B cell (primary cell): ENCODE measurements around the gene NPAS4.
"Not testable (repeated sequence)": the region's sequence is repeated elsewhere in the genome, so short reads cannot be mapped to it uniquely, and the experiment has no call there.

Experiments used
- EZH2 ChIP-seq: IDR thresholded peaks from 2 replicates; pipeline ENCODE4 v1.6.1; 2012; ENCODE audit warnings: borderline replicate concordance, low read depth, mild to moderate bottlenecking, moderate library complexity, low read length; ENCODE audit not compliant: insufficient read depth, poor library complexity, severe bottlenecking
- TF ChIP-seq, protein P1 (sequence below): fragments of 200-600 bp; IDR thresholded peaks from one replicate; pipeline ENCODE4 v1.8.0; 2022; ENCODE audit warnings: antibody characterized with exemption, mild to moderate bottlenecking

DNA sequence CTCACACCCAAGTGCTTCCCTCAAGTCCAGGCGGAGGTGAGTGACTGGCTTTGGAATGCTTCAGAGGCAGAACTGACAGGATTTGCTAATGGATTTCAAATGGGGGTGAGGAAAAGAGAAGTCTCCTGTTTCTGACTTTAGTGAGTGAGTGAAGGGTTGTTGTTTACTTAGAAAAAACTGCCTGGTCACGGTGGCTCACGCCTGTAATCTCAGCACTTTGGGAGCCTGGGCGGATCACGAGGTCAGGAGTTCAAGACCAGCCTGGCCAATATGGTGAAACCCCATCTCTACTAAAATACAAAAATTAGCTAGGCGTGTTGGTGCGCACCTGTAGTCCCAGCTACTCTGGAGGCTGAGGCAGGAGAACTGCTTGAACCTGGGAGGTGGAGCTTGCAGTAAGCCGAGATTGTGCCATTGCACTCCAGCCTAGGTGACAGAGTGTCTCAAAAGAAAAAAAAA, 11.1 kb downstream of the NPAS4 start:
- TF ChIP-seq, protein P1, sequence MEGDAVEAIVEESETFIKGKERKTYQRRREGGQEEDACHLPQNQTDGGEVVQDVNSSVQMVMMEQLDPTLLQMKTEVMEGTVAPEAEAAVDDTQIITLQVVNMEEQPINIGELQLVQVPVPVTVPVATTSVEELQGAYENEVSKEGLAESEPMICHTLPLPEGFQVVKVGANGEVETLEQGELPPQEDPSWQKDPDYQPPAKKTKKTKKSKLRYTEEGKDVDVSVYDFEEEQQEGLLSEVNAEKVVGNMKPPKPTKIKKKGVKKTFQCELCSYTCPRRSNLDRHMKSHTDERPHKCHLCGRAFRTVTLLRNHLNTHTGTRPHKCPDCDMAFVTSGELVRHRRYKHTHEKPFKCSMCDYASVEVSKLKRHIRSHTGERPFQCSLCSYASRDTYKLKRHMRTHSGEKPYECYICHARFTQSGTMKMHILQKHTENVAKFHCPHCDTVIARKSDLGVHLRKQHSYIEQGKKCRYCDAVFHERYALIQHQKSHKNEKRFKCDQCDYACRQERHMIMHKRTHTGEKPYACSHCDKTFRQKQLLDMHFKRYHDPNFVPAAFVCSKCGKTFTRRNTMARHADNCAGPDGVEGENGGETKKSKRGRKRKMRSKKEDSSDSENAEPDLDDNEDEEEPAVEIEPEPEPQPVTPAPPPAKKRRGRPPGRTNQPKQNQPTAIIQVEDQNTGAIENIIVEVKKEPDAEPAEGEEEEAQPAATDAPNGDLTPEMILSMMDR = not testable (repeated sequence)
- not testable (repeated sequence) for TF ChIP-seq EZH2
